ENCODE measurements around the gene ADGRG4.

The ADGRG4 gene

DNA sequence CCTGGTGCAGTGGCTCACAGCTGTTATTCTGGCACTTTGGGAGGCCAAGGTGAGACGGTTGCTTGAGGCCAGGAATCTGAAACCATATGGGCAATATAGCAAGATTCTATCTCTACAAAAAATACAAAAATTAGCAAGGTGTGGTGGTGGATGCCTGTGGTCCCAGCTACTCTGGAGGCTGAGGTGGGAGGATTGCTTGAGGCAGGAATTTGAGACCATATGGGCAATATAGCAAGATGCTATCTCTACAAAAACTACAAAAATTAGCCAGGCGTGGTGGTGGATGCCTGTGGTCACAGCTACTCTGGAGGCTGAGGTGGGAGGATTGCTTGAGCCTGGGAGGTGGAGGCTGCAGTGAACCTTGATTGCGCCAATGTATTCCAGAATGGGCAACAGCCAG is 2.3 kb downstream of the ADGRG4 start:
- TF ChIP-seq, protein P1, sequence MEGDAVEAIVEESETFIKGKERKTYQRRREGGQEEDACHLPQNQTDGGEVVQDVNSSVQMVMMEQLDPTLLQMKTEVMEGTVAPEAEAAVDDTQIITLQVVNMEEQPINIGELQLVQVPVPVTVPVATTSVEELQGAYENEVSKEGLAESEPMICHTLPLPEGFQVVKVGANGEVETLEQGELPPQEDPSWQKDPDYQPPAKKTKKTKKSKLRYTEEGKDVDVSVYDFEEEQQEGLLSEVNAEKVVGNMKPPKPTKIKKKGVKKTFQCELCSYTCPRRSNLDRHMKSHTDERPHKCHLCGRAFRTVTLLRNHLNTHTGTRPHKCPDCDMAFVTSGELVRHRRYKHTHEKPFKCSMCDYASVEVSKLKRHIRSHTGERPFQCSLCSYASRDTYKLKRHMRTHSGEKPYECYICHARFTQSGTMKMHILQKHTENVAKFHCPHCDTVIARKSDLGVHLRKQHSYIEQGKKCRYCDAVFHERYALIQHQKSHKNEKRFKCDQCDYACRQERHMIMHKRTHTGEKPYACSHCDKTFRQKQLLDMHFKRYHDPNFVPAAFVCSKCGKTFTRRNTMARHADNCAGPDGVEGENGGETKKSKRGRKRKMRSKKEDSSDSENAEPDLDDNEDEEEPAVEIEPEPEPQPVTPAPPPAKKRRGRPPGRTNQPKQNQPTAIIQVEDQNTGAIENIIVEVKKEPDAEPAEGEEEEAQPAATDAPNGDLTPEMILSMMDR (IDR thresholded peaks at IDR 0.05; ENCODE audit: insufficient read depth, low read length) = no peak
- TF ChIP-seq, protein P2, sequence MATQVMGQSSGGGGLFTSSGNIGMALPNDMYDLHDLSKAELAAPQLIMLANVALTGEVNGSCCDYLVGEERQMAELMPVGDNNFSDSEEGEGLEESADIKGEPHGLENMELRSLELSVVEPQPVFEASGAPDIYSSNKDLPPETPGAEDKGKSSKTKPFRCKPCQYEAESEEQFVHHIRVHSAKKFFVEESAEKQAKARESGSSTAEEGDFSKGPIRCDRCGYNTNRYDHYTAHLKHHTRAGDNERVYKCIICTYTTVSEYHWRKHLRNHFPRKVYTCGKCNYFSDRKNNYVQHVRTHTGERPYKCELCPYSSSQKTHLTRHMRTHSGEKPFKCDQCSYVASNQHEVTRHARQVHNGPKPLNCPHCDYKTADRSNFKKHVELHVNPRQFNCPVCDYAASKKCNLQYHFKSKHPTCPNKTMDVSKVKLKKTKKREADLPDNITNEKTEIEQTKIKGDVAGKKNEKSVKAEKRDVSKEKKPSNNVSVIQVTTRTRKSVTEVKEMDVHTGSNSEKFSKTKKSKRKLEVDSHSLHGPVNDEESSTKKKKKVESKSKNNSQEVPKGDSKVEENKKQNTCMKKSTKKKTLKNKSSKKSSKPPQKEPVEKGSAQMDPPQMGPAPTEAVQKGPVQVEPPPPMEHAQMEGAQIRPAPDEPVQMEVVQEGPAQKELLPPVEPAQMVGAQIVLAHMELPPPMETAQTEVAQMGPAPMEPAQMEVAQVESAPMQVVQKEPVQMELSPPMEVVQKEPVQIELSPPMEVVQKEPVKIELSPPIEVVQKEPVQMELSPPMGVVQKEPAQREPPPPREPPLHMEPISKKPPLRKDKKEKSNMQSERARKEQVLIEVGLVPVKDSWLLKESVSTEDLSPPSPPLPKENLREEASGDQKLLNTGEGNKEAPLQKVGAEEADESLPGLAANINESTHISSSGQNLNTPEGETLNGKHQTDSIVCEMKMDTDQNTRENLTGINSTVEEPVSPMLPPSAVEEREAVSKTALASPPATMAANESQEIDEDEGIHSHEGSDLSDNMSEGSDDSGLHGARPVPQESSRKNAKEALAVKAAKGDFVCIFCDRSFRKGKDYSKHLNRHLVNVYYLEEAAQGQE (IDR thresholded peaks at IDR 0.05; ENCODE audit: insufficient replicate concordance, low read depth) = no peak
- TF ChIP-seq SPI1 (IDR thresholded peaks at IDR 0.05; ENCODE audit: borderline replicate concordance, low read depth) = no peak

DNA sequence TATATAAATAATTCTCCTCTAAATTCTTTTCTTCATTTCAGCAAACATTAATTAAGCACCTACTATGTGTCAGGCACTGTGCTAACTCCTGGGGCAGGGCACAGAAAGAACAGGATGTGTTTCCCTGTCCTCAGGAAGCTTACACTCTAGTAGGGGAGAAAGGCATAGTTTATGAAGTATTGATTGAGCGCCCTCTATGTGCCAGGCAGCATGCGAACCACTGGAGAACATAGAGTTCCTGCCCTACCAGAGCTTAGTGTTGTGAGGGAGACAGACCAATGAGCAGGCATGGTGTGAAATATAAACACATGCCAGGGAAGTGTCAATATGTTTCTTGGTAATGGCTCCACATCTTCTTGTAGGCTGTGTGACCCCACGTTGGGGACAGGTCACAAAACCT is 3.7 kb downstream of the ADGRG4 start:
- TF ChIP-seq POLR2AphosphoS5 (IDR thresholded peaks at IDR 0.05; ENCODE audit: low read depth) (no peak), SPI1 (IDR thresholded peaks at IDR 0.05; ENCODE audit: borderline replicate concordance, low read depth) (no peak), GABPA (IDR thresholded peaks at IDR 0.05; ENCODE audit: low read depth) (no peak)
- TF ChIP-seq, protein P2 (IDR thresholded peaks at IDR 0.05; ENCODE audit: insufficient replicate concordance, low read depth) = no peak
- TF ChIP-seq, protein P1 (IDR thresholded peaks at IDR 0.05; ENCODE audit: insufficient read depth, low read length) = no peak
- no peaks in the 10 kb centered on the region for H3K27me3 ChIP-seq (ENCODE audit: insufficient read depth, poor library complexity, severe bottlenecking)
- no peak overlapping the region for H3K4me3 ChIP-seq (replicated peaks; ENCODE audit: insufficient read depth, low read length)
- no peak overlapping the region for H3K27ac ChIP-seq (replicated peaks)
- DNase-seq (ENCODE audit: low read depth in 1 of 2, low spot score in 1 of 2) = no peak

More for the DNA sequence above, 2.3 kb downstream of the ADGRG4 start:
- no peak for DNase-seq (ENCODE audit: low read depth in 1 of 2, low spot score in 1 of 2)
- Histone ChIP-seq H3K27me3 (ENCODE audit: insufficient read depth, poor library complexity, severe bottlenecking) (no peaks in the 10 kb centered on the region), H3K4me3 (replicated peaks; ENCODE audit: insufficient read depth, low read length) (no peak overlapping the region), H3K27ac (replicated peaks) (no peak overlapping the region)

DNA sequence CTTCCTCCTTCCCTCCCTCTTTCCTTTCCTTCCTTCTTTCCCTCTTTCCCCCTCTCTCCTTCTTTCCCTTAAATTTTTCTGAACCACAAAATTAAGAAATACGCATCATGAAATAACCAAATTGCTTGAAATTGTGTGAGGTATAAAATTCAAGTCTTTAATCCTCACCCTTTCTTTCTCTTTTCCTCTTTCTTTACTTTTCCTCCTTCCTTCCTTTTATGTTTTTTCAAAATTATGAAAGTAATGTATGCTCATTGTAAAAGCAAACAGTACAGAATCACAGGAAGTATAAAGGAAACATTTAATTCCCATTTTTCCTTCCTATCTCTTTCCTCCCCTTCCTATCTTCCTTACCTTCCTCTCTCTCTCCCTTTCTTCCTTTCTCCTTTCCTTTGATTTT is 5.4 kb downstream of the ADGRG4 start:
- no peak overlapping the region for H3K27ac ChIP-seq (replicated peaks)
- no peak overlapping the region for H3K4me3 ChIP-seq (replicated peaks; ENCODE audit: insufficient read depth, low read length)
- H3K27me3 ChIP-seq (ENCODE audit: insufficient read depth, poor library complexity, severe bottlenecking) = no peaks in the 10 kb centered on the region
- TF ChIP-seq GABPA (IDR thresholded peaks at IDR 0.05; ENCODE audit: low read depth) (no peak), SPI1 (IDR thresholded peaks at IDR 0.05; ENCODE audit: borderline replicate concordance, low read depth) (no peak), POLR2AphosphoS5 (IDR thresholded peaks at IDR 0.05; ENCODE audit: low read depth) (no peak)
- TF ChIP-seq, protein P2 (IDR thresholded peaks at IDR 0.05; ENCODE audit: insufficient replicate concordance, low read depth) = no peak
- TF ChIP-seq, protein P1 (IDR thresholded peaks at IDR 0.05; ENCODE audit: insufficient read depth, low read length) = no peak
- no peak for DNase-seq (ENCODE audit: low read depth in 1 of 2, low spot score in 1 of 2)

Measured in HL-60 (cell line).